ENCODE results near the gene CREBBP.

CREBBP gene

GRCh38 chr16:3701531-3701930 is 179.0 kb downstream of the CREBBP start:
- DNase-seq = no peak

DNA sequence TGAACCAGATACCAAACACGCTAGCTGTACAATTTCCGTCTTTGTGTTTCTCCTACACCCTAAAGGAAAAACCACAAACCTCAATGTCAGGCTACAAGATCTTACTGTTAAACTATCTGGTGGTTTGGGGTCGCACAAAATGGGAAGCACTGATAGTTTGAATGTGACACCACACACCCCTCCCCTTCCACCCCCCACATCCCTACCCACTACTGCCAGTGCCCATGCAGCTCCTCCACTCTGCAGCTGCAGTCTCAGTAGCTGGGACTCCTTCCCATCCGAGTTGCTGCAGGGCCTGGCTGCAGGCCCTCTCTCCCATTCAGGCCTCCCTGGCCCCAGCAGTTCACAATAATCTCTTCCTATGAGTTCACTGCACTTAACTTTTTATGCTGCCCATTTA is 181.6 kb downstream of the CREBBP start:
- no peak for DNase-seq

DNA sequence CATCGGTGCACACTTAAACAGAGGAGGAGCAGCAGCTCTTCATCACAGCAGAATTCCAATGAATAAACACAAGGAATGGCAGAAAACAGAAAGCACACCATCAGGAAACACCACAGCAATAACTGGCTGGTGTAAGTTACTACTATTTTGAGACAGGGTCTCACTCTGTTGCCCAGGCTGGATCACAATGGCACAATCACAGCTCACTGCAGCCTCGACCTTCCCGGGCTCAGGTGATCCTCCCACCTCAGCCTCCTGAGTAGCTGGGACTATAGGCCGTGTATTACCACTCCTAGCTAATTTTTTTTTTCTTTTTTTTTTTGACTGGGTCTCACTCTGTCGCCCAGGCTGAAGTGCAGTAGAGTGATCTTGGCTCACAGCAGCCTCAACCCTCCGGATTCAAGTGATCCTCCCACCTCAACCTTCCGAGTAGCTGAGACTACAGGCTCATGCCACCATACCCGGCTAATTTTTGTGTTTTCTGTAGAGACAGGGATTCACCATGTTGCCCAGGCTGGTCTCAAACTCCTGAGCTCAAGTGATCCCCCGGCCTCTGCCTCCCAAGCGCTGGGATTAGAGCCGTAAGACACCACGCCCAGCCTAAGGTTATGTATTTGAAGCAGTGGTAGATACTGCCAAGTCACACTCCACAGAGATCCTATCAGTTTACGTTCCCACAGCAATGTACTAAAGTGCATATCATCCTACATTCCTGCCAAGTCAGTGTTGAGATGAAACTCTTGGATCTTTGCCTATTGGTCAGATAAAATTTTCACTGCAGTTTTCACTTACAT is 183.9 kb downstream of the CREBBP start:
- peak; percentile 14 for DNase-seq

- no peak for DNase-seq
Measured at GRCh38 chr16:3695610-3696369, 184.7 kb downstream of the CREBBP start.

DNA sequence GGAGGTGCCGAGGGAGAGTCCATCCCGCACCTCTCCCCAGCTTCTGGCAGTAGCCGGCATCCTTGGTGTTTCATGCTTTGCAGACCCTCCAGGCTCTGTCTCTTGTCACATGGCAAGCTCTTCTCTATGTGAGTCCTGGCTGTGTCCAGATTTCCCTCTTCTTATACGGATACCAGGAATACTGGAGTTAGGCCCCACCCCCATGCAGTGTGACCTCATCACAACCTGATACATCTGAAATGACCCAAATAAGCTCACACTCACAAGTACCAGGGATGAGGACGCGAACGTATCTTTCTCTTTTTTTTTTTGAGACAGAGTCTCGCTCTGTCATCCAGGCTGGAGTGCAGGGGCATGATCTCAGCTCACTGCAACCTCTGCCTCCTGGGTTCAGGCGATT is 186.5 kb downstream of the CREBBP start:
- no peak for DNase-seq

DNA sequence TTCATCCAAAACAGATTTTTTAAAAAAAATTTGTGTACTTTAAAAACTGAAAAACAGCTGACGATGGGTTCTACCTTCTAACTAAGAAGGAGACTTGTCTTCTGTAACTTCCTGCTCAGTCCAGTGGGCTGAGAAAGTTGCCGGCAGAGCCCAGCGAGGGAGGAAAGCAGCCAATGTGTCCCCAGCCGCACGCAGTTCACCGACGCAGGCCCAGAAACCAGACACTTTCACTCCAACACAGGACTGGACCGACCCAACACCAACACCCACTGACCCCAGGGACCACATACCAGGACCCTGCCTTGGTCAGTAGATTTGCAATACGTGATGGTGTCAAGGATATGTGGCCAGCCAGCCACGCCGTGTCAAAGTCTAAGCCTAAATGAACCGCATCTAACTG is 188.8 kb downstream of the CREBBP start:
- no peak for DNase-seq

GRCh38 chr16:3690980-3691720 is 189.4 kb downstream of the CREBBP start:
- no peak for DNase-seq

DNA sequence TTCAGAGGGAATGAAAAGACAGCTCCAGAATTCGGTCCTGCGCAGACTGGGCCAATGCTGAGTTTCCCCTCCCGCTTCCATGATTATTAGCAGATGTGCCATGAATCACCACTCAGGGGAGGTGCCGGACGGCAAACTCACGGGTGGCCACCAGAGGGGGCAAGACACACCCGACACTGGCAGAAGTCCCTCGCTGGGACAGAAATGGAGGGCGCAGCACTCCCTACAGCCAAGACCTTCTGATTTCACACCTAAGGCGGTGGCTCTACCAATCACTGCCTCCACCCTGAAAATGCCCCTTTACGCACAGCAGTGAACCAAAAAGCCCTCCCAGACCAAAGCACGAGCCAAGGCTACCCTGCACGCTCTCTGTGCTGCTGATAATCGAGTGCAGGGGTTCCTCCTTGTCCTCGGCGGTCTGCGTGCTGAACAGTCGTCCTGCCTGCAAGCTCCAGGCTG is 190.0 kb downstream of the CREBBP start:
- DNase-seq = peak; percentile 40

GRCh38 chr16:3689731-3690130 is 190.8 kb downstream of the CREBBP start:
- DNase-seq = no peak

GRCh38 chr16:3687792-3688191 is 192.7 kb downstream of the CREBBP start:
- no peak for DNase-seq

DNA sequence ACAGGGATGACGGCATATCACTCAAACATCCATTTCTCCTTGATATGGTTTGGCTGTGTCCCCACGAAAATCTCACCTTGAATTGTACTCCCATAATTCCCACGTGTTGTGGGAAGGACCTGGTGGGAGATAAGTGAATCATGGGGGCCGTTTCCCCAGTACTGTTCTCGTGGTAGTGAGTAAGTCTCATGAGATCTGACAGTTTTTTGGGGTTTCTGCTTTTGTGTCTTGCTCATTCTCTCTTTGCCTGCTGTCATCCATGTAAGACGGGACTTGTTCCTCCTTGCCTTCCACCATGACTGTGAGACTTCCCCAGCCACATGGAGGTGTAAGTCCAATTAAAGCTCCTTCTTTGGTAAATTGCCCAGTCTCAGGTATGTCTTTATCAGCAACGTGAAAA is 193.5 kb downstream of the CREBBP start:
- no peak for DNase-seq

GRCh38 chr16:3681206-3681605 is 199.3 kb downstream of the CREBBP start:
- no peak for DNase-seq

- DNase-seq = no peak
Measured at GRCh38 chr16:3677994-3678393, 202.5 kb downstream of the CREBBP start.

- DNase-seq = no peak
Measured at GRCh38 chr16:3675601-3676130, 204.8 kb downstream of the CREBBP start.

Data from NCI-H2029 (cell line).